Ureter (tissue), 1 donor: ENCODE measurements around the gene FHAD1. TPM values are rescaled to one million over a fixed set of nuclear protein-coding genes. Genes with fewer than 3 reads are reported as not detected.

Experiments
- DNase-seq: peaks from one replicate; pipeline ENCODE4 v3.0.0-alpha.2; 2020; ENCODE audit warnings: low spot score
- total RNA-seq: library from RNA; stranded (reverse); gene quantifications from one replicate; pipeline ENCODE4 v1.2.4, GENCODE V29; 2023
- donor health status: DM: yes; HTN: yes; CAD: no.

The FHAD1 gene
- total RNA-seq, 1 donor from 2014 or later, result 12.3 TPM

DNA sequence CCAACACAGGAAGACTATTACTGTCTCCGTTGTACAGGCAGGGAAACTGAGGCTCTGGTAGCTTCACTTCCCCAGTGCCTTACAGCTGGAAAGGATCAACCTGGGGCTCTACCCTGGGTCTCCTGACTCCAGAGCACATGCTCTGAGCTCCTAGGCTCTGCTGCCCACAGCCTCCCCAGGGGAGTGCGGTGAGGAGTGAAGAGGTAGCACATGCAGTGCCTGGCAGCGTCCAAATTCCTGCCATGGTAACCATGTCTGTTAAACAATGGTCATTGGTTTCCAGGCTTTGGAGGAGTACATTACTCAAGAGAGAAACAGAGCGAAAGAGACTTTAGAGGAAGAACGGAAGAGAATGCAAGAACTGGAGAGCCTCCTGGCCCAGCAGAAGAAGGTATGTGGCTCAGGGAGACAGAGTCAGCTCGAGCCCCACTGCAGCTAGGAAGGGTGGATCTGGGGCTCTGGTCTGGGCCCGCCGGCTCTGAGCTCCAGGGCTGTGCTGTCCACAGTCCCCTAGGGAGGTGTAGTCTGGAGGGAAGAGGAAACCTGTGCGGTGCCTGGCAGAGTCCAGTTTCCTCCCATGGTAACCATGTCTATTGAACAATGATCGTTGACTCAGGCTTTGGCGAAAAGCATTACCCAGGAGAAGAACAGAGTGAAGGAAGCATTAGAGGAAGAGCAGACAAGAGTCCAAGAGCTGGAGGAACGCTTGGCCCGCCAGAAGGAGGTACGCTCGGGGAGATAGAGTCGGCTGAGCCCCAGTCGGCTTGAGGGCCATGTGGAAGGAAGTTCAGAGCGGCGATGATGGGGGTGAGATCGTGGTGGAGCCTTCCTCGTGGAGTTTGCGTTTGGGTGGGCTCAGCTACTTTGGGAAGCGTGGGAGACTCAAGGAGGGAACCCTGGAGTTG lies 98.0 kb downstream of the FHAD1 start:
- DNase-seq, result no peak

DNA sequence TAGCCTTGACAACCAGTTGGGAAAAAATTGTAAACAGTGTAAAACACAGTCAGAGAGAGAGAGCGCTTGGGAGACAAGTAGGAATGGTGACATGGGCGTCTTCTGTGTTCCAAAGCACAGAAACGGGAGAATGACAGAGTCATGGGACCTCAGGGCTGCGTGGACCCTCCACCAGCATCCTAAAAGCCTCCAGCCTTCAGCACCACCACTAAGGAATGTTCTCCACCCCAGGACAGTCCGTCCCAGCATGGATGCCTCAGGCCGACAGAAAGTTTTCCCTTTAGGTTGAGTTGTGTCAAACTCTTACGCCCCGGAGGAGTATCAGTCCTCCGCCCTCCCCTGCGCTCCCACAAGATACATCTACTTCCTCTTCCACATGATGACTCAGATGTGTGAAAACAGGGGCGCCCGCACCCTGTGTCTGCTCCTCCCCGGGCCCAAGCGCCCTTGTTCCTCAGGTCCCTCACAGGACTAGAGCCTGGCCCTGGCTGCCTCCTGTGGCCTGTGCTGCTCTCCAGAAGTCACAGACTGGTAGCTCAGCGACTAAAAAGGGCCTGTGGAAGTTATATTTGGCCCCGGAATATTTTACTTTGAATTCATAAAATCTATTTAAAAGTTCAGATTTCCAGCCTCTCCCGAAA lies 98.8 kb downstream of the FHAD1 start:
- peak; percentile 69 for DNase-seq

DNA sequence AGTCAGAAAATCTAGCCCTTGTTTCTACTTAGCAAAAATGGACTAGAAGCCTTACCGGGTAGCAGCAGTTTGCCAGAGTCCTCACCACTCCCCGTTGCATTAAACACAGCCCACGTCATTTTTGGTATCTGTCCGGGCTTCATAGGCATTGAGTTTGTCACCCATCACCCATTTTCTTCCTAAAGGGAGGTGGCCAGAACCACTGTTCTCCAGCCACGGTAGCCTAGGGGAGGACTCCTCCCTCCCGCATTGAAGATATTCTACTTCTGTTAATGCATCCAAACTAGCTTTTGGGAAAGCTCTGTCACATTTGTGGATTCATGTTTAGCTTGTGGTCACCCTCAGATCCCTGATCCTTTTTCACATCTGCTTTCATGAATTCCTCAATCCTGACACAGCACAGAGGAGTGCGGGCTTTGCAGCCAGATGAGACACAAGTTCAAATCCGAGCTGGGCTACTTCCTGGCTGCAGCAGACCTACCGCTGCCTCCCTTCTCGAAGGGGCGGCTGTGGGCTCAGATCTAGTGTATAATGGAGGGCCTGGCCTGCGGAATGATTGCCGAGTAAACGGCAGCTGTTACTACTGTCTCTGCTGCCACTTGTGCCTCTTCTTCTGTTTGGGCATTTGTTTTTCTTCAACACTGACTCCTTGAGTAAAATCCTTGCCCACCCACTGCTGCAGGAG lies 99.5 kb downstream of the FHAD1 start:
- DNase-seq, result no peak

DNA sequence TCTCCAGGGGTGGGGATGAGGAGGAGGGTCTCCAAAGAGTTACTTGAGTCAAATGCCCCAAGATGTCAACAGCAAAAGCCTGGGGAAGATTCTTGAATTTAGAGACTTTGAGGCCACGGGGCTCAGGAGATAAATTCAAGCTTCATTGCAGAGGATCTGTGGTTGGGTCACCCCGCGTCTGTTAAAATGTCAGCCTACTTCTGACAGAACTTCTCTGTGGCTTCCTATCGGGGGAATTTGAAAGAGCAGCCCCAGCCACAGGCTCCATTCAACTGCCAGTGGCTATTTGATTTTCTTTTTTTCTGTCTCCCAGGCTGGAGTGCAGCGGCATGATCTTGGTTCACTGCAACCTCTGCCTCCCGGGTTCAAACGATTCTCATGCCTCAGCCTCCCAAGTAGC lies 100.2 kb downstream of the FHAD1 start:
- DNase-seq, result no peak

DNA sequence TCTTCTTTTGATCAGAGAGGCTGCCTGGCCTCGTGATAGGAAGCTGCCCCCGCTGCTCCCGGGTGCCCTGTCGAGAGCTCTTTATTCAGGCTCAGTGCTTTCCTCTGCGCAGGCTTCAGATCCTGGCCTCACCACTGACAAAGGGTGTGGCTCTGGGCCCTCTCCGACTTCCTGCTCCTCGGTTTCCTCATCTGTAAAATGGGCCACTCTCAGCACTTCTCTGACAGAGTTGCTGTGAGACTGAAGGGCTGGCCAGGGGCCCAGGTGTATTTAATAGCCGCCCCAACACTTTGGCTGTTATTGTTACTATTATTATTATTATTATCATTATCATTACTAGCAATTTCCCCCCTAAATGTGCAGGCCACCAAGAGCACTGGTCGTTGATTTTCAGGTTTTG lies 101.6 kb downstream of the FHAD1 start:
- no peak for DNase-seq

DNA sequence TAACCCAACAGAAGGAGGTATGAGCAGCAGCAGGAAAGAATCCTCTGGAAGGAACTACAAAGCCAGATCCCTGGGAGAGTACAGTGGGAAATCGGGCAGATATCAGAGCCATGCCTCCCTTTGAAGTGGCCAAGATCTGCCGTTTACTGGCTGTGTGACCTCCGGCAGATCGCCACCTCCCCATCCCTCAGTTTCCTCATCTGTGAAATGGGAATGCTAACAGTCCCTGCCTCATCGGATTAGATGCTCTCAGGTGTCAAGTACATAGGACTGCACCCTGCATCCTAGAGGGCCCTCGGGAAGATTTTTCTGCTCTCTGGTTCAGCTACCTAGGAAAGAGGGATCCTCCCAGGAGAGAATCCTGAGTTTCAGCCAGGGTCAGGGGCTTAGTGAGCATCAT lies 102.1 kb downstream of the FHAD1 start:
- no peak for DNase-seq

DNA sequence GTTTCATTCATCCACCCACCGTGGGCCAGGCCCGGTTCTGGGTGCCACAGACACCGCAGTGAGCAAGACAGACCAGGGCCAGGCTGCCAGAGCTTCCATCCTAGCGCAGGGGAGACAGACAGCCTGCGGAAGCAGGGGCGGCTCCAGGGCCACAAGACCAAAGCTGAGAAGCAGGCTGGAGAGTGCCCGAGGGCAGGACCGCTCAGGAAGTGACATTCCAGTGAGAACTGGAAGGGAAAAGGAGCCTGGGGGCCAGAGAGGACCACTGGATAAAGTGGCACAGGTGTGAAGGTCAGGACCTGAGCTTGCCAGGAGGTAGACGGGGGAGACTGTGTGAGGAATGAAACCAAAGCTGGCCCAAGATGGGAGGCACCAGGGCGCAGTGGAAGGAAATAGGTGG lies 103.1 kb downstream of the FHAD1 start:
- no peak for DNase-seq

DNA sequence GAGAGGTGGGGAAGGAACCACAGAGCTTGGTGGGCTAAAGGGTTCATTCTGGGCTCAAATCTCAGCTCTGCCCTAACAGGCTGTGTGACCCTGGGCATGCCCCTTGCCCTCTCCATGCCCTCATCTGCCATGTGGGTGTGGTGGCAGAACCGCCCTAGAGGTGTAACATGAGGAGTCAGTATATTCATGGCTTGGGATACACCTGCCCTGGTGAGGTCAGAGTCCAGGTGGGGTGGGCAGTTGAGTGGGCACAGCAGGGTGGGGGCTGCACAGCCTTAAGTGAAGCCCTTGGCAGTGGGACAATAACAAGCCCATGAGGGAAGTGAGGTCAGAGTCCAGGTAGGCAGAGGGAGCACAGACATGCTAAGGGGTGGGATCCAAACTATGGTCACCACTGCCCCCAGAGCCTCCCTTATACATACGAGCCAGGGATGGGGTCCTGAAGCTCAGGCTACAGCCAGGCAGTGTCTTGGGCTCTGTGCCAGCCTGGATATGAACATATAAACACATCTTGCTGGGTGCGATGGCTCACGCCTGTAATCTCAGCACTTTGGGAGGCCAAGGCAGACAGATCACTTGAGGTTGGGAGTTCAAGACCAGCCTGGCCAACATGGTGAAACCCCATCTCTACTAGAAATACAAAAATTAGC lies 103.7 kb downstream of the FHAD1 start:
- no peak for DNase-seq

DNA sequence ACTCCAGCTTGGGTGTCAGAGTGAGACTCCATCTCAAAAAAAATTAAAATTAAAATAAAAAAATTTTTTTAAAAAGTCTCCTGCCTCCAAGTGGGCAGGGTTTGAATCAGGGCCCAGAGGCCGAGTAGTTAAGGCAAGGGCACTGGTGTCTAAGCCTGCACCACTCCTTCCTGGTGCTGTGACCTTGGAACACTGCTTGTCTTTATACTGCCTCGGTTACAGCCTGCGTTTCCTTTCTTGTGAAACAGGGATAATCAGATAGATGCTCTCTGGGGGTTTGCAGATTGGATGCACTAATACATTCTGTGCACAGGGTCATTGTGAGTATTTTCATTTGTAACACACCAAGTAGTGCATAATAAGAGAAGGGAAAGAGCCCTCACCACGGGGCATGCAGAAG lies 104.3 kb downstream of the FHAD1 start:
- no peak for DNase-seq

DNA sequence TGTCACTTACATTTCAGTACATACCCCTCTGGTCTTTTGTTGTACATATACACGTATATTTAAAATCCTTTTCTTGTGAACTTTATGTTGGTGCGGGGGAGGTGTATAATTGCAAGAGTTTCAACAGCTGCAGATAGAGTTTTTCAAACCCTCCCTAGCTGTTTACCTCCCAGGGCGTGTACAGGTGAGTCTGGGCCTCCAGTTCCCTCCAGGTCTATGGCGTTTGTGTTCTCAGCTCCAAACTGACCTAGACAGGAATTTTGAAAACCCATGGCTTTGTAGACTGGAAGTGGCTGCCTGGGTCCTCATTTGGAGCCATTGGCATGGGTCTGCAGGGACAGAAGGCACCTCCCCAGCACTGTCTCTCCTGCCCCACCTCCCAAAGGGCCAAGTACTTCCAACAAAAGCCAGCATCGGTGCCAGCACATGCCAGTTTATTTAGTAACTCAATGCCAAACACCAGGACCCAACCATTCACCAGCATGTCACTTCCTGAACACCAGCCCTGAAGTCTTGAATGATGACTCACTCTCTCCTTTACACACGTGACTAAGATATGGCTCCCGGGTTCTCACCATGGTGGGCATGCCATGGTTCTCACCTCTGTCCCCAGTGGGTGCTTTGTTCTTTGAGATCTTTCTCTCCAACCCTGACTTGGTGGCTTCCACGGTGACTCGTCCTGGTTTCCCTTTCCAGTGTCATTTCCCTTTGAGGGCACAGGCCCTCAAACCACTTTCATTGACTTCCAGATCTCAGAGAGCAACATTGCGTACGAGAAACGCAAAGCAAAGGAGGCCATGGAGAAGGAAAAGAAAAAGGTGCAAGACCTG lies 105.3 kb downstream of the FHAD1 start:
- no peak for DNase-seq

DNA sequence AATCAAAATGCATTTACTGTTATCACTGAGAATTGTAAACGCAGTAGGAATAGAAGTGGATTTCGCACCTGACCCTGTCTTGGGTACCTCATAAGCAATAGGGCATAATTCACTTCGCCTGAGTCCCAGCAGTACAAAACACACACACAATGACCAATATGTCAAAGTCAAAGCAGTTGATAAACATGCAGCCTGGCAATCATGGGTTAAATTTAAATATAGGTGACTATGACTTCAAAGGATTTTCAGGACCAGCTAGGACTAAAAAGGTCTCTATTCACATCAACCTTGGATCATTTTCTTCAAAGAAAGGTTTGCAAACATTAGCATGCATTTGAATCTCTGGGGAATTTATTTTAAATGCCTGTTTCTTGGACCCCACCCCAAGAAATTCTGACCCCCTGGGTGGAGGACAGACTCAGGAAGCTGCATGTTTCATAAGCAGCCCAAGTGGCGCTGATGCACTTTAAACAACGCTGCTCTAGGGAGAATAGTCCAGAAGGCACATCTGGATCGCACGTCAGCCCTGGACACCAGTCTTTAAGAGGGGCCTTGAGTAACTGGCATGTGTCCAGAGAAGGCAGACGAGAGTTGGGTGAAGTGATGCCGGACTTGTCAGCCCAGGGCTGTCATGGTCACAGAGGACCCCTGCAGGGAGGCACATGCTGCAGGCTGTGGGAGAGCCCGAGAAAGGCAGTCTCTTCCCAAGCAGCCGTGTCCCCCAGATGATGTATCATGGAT lies 107.0 kb downstream of the FHAD1 start:
- no peak for DNase-seq

DNA sequence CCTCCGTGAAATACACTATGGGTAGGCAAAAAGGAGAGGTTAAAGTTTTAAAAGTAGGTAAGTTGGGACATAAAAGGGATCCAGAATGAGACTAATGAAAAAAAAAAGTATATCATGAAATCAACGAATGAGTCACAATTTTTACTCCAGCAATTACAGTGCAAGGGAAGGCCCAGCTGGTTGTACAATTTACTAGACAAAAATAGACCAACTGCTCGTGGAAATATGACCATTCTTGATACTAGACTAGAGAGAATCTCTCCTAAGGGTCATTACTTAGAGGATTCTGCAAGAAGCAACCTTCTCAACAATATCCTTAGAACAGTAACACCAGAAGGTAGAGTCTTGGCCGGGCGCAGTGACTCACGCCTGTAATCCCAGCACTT lies 107.5 kb downstream of the FHAD1 start:
- no peak for DNase-seq

DNA sequence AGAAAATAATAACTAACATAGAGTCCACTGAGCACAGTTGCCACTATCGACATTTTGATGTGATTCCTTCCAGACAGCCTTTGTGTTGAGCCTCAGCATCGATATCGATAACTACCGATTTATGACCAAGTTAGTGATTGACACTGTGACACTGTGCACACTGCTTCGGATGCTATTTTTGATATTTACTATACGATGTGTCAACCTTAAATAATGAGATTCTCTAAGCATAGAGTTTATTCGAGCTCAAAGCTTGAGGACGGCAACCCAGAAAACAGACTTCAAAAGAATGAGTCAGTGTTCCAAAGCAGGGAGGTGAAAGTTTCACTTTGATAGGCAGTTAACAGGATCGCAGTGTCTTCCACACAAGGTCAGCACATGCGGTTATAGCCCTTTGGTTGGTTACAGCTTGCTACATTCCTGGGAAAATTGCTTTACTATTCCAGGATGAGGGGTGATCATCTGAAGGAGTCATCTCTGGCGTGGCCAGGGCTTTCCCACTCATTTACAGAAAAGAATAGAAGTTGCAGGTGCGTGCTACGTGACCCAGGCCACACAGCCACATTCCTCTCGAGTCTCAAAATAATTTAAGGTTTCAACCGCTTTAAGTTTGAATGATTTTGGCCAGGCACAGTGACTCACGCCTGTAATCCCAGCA lies 109.1 kb downstream of the FHAD1 start:
- DNase-seq, result no peak

DNA sequence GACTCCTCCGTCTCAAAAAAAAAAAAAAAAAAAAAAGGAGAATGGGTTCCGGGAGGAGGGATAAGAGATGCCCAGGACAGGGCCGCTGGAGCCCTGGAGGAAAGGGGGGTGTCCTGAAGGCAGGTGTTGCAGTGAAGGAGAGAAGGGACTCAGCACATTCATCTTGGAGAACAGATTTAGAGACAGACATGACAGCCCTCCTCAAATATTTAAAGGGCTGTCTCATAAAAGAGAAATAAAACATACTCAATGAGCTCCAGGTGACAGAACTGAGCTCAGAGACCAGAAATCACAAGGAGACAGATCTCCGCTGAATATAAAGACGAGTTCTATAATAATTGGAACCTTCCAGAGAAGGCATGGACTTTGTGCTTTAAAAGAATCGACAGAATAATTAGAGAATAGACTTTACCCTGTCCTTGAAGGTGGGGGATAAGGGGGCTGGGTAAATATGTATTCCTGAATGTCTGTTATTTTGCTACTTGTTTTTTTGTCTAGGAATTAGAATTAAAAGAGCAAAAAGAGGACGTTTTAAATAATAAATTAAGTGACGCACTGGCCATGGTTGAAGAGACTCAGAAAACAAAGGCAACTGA lies 110.7 kb downstream of the FHAD1 start:
- no peak for DNase-seq

DNA sequence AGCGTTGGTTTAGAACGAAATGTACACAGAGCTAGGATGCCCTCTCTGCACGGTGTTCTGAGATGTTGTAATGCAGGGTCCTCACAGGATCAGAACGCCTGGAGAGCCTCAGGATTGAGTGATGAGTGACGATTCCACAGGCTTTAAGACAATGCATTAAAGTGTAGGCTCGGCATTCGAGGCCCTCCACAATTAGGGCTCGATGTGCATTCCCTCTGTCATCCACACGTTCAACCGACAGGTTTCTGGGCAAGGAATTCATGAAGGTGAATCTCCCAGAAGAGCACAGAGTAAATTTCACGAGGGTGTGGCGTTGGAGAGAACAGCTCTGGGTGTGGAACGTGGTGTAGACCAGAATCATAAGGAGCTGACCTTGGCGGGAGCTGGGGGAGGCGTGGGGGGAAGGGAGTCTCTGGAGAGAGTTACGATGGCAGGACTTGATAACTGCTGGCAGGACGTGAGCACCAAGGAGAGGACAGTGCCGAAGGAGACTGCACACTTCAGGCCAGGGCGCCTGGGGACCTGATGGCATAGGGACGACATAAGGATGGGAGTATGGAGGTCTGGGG lies 111.6 kb downstream of the FHAD1 start:
- no peak for DNase-seq

DNA sequence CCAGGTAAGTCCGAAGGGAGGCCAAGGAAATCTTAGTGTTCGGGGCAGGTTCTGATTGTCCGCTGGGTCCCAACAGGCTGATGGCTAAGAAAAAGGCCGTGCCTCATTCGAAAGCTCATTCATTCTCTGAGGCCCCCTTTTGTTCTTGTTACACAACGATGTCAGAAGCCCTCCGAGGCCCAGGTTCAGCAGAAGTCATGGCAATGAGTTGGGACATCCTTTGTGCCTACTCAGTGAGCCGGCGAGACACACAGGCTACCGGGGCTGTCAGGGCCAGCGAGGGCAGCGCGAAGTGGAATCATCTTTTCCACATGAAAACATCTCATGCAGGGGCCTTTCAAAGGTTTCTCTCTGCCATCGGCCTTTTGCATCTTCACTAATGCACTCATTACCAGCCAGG lies 113.7 kb downstream of the FHAD1 start:
- DNase-seq, result no peak

DNA sequence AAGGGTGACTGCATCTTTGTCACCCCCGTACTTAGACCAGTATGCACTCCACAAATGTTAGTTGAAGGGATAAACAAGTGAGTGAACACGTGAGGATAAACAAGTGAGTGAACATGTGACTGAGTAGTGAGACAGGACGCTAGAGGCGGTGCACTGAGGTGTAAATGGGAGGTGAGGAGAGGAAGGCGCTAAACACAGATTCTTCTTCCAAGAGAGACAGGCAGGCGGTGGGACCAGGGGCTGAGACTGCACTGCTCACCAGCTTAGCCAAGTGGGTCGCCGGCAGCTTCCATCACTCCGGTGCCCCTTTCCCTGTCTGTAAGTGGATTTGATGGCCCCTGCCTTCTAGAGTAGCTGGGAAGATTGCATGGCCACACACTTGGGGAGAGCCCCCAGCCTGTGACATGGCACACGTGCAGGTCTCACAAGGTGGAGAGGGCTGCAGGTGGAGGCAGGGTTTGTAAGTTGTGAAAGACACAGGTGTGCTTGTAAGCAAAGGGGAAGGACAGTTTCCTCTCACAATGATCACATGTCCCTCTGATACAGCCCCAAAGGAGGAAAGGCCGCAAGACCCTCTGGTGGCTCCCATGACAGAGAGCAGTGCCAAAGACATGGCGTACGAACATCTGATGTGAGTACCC lies 115.2 kb downstream of the FHAD1 start:
- DNase-seq, result no peak

DNA sequence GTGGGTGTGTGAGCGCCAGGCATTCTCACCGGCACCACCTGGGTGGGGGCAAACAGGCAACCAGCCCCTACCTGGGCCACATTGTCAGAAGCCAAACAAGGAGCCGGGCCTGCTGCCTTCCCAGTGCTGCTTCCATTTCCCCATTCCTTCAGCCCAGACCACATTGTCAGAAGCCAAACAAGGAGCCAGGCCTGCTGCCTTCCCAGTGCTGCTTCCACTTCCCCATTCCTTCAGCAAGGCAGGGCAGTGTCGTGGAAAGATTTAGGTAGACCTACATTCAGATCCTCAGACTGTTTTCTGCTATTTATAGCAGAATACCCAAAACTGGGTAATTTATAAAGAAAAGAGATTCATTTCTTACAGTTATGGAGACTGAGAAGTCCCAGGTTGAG lies 115.7 kb downstream of the FHAD1 start:
- DNase-seq, result no peak

DNA sequence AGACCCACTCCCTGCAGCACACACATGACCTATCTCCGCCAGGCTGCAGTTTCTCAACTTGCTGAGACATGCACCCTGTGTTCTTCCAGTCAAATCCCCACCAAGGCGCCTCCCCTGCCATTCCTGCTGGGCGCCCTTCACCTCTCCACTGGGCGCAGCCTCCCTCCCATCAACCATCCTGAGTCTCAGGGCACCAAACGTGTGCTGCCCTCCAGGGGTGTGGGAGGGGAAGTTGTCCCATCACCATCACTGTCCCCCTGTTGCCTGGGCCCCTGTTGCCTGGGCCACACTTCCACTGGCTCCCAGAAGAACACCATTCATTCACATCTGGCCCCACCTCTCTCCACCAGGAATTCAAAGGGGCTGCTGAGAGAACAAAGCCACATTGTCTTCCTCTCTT lies 117.7 kb downstream of the FHAD1 start:
- no peak for DNase-seq
